Measurements from ENCODE around the gene MZB1.
"Not testable (repeated sequence)": the region's sequence is repeated elsewhere in the genome, so short reads cannot be mapped to it uniquely, and the experiment has no call there.

Gene MZB1

DNA sequence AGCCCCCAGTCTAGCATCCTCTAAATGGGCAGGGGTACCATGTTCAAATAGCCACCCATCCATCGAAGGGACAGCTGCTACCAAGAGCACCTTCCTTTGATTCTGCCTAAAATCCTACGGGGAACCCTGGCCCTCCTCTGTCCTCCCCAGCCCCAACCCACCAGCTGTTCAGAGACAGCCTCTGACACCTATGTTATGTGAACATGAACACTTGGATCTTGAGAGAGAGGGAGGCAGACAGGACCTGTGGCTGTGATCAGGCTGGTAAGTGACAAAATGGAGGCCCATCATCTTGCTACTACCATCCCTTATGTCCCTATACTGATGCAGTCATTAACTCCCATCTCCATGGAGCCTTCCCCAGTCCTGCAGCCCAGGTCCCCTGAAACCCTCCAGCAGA lies 14.8 kb downstream of the MZB1 start:
- DNase-seq (ENCODE audit: low read depth): no peak

DNA sequence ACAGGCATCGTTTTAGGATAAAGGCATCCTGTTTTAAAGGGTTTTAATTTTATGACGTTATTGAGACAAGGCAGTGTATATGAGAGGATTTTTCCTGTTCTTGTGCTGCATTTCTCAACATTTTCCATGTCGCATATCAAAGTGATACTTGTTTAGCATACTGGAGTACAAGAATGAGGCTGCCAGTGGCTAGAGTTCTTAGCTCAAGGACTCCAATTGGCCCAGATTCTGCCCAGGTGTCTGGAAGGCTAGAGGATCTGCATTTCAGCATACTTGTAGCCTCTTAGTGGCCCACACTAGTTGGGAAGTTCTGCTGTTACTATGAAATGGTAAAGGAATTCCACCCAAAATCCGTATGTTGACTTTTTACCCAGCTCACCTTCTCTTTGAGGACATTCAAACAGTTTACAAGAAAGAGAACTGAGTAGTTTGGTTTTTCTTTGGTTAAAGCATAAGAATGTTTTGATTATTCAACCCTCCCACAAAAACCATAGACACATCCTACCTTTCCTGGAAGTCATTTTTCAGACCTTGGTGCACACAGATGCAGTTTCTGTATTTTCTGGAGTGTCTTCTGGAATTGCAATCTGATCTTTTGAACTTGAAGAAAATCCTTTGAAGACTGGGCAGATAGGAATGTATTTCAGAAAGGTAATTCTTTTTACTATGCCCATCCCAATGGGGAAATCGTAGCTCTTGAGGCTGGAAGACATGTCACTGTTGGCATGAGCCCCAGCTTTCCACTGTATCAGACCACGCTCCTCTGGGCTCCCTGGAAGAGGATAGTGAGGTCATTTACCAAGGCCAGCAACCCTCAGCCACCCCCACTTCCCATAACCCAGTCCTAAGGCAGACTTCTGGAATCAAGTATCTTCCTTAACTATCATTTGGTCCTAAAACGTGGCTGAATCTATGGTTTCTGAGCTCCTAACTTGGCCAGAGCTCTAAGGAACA lies 18.0 kb downstream of the MZB1 start:
- DNase-seq (ENCODE audit: low read depth): no peak

DNA sequence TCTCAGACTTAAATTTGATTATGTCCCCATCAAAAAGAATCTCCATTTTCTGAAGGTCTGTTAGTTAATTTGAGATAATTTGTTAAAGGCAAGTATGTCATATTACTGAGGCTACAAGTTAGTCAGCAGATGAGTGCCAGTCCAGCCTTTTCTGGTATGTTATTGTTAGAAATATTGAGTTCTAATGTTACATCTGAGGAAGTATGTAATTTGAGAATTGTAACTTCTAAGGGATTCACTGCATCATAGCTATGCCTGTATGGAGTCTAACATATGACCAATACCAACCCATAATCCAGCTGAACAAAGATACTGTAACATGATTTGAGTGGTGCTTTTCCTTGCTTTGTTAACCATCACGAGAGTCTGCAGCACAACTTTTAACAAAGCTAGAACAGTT lies 20.5 kb downstream of the MZB1 start:
- DNase-seq (ENCODE audit: low read depth): no peak

GRCh38 chr5:139368613-139369012 lies 21.1 kb downstream of the MZB1 start:
- DNase-seq (ENCODE audit: low read depth): no peak

DNA sequence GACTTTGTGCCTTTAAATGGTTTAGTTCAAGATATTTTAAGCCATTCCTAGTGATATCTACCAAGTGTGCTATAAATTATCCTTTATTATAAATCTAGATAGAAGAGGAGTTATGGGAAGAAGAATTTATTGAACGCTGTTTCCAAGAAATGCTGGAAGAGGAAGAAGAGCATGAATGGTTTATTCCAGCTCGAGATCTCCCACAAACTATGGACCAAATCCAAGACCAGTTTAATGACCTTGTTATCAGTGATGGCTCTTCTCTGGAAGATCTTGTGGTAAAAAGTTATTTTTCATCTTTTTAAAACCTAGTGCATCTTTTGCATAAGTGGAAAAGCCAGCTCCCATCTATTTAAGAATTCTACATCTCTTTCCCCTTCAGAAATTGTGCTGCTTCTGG lies 25.2 kb downstream of the MZB1 start:
- no peak for DNase-seq (ENCODE audit: low read depth)

- DNase-seq (ENCODE audit: low read depth): no peak
These were observed 25.8 kb downstream of the MZB1 start for GRCh38 chr5:139363937-139364336.

- DNase-seq (ENCODE audit: low read depth): no peak
These were observed 27.8 kb downstream of the MZB1 start for GRCh38 chr5:139361835-139362429.

- DNase-seq (ENCODE audit: low read depth): no peak
These were observed 29.3 kb downstream of the MZB1 start for GRCh38 chr5:139360384-139360783.

DNA sequence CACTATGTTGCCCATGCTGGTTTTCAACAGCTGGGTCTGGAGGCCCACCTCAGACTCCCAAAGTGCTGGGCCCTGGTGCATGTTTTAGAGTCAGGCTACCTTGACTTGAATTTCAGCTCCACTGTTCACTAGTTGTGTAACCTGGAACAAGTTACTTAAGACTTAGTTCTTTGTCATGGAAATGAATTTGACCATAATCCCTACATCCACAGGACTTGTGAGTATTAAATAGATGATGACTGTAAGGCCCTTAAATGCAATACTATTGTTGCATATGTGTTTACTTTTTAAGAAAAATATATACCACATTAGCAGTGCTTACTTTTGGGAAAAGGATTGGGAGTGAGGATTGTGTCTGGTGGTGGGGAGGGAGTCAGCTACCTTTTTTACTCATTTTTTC lies 31.6 kb downstream of the MZB1 start:
- no peak for DNase-seq (ENCODE audit: low read depth)

GRCh38 chr5:139355900-139356299 lies 33.8 kb downstream of the MZB1 start:
- DNase-seq (ENCODE audit: low read depth): not testable (repeated sequence)

DNA sequence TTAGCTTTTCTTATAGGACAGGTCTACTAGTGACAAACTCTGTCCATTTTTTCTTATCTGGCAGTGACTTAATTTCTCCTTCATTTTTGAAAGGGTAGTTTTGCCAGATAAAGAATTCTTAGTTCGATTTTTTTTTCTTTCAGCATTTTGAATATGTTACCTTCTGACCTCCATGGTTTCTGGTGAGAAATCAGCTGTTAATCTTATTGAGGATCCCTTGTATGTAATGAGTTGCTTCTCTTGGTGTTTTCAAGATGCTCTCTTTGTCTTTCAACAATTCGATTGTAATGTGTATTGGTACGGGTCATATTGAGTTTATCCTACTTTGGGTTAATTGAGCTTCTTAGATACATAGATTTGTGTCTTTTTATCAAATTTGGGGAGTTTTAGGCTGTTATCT lies 35.5 kb downstream of the MZB1 start:
- no peak for DNase-seq (ENCODE audit: low read depth)

DNA sequence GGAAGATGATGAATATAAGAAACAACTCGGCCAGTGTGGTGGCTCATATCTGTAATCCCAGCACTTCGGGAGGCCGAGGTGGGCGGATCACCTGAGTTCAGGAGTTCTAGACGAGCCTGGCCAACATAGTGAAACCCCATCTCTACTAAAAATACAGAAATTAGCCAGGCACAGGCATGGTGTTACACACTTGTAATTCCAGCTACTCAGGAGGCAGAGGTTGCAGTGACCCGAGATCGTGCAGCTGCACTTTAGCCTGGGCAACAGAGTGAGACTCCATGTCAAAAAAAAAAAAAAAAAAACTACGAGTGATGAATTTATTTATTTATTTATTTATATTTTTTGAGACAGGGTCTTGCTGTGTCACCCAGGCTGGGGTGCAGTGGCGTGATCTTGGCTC lies 41.9 kb downstream of the MZB1 start:
- DNase-seq (ENCODE audit: low read depth): not testable (repeated sequence)

GRCh38 chr5:139345442-139345841 lies 44.3 kb downstream of the MZB1 start:
- not testable (repeated sequence) for DNase-seq (ENCODE audit: low read depth)

DNA sequence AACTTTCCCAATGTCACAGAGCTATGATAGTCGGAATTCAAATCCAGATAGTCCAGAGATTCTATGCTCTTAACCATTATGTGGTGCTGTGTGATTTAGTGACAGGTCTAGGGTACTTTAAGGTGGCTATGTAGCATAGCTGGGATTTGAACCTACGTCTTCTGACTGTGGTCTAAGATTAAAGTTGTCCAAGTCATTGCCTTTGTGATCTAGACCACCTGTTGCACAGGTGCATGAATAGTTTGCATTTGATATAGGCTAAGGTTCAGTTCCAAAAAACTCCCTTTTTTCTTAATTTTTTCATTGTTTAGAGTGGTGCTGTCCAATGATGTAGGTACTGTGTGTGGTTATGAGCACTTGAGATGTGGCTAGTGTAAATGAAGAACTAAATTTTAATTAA lies 45.5 kb downstream of the MZB1 start:
- DNase-seq (ENCODE audit: low read depth): no peak

DNA sequence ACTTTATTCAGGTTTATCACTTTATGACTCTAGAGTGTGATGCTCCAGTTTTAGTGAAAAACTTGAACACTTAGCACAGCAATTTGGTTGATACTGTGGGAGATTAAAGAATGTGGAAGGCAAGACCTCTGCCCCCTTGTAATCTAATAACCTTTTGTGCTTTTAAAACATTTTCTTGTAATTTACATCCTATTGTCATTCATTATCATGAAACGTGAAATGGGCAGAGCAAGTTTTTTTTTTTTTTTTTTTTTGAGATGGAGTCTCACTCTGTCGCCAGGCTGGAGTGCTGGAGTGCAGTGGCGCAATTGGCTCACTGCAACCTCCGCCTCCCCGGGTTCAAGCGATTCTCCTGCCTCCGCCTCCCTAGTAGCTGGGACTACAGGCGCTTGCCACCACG lies 46.2 kb downstream of the MZB1 start:
- no peak for DNase-seq (ENCODE audit: low read depth)

DNA sequence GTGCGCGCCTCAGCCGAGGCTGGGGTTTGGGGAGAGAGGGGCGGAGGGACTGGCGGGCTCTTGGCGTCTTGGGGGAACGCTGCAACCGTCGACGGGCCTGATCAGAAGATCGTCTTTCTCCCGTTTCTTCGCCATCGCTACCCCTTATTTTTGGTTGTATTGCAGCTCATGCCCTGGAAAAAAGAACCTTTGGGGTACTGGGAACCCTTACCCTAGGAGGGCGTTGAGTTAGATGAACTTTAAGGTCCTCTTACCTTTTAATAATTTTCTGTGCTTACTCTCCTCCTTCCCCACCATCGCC lies 47.3 kb downstream of the MZB1 start:
- DNase-seq (ENCODE audit: low read depth): no peak

- DNase-seq (ENCODE audit: low read depth): peak; percentile 88
These were observed 47.9 kb downstream of the MZB1 start, which contains the start of gene PAIP2 for GRCh38 chr5:139341689-139342422. Gene PAIP2, plus strand, starts transcription at chr5:139341854. Its CDS starts 21,931 bp downstream, at chr5:139363785.

- no peak for DNase-seq (ENCODE audit: low read depth)
These were observed 48.5 kb downstream of the MZB1 start for GRCh38 chr5:139341187-139341688.

- DNase-seq (ENCODE audit: low read depth): no peak
These were observed 49.7 kb downstream of the MZB1 start for GRCh38 chr5:139340051-139340450.
